Left ventricle myocardium inferior (tissue), 1 donor: Measurements from ENCODE around the gene RIC8A. TPM values are rescaled to one million over a fixed set of nuclear protein-coding genes. Genes with fewer than 3 reads are reported as not detected.
A peak's percentile ranks its signal among the peaks of the same experiment; 100 is the strongest.
"Not testable (repeated sequence)": the region's sequence is repeated elsewhere in the genome, so short reads cannot be mapped to it uniquely, and the experiment has no call there.

Experiments
- DNase-seq: peaks from one replicate; pipeline ENCODE4 v3.0.0-alpha.2; 2020
- H3K27ac ChIP-seq: fragments of 200-600 bp; replicated peaks from 2 replicates; pipeline ENCODE4 v1.8.0; 2021
- H3K27me3 ChIP-seq: fragments of 200-600 bp; 2 replicates; pipeline ENCODE4 v1.8.0; 2021; ENCODE audit warnings: low read depth
- H3K36me3 ChIP-seq: fragments of 200-600 bp; 2 replicates; pipeline ENCODE4 v1.8.0; 2021
- H3K4me1 ChIP-seq: fragments of 200-600 bp; 2 replicates; pipeline ENCODE4 v1.8.0; 2021
- H3K4me3 ChIP-seq: fragments of 200-600 bp; 2 replicates; pipeline ENCODE4 v1.8.0; 2021; ENCODE audit warnings: mild to moderate bottlenecking, moderate library complexity
- H3K9me3 ChIP-seq: fragments of 200-600 bp; replicated peaks from 2 replicates; pipeline ENCODE4 v1.8.0; 2021
- intact Hi-C: fragments of 100-400 bp; cut with micrococcal nuclease; formaldehyde crosslinking; loops from one replicate; pipeline ENCODE4 v1.11.0; 2022
- long read RNA-seq: library from polyadenylated mRNA; unstranded; transcript quantifications from one replicate; pipeline ENCODE4 v2.0.0, GENCODE V29; 2021
- total RNA-seq: library from RNA; stranded (reverse); fragmentation: NEBNext Ultra II Directional; extraction: Animal tissue kit (Norgen Biotek cat#: 25700); gene quantifications from one replicate; pipeline ENCODE4 v1.2.1, GENCODE V29; 2021
- TF ChIP-seq, protein P1 (sequence below): fragments of 200-600 bp; IDR thresholded peaks from 2 replicates; pipeline ENCODE4 v1.8.0; 2021; ENCODE audit warnings: antibody characterized with exemption, mild to moderate bottlenecking, borderline replicate concordance
- donor health status: DM: no; HTN: yes; CAD: no; lungs with severe emphysema.

RIC8A gene
- 46.1 TPM for total RNA-seq
- long read RNA-seq, transcript RIC8A-203 (10 exons, 3,703 nt), result major isoform, 91 of 123 reads
- long read RNA-seq, partial matches to known transcripts, result 9 of 123 reads
- long read RNA-seq, other reads (novel, unspliced or antisense), result 20 of 123 reads

GRCh38 chr11:207208-207862, at the start of gene RIC8A, which contains the start of gene BET1L:
TSS of gene RIC8A (plus strand) at chr11:207708. CDS start at chr11:208855, 1,147 bp downstream.
TSS of gene BET1L (minus strand) at chr11:207399. CDS start at chr11:207321, 78 bp downstream.
- peak within 1 kb of the TSS; percentile 100 for H3K27ac ChIP-seq
- peak within 1 kb of the TSS; percentile 95 for H3K4me3 ChIP-seq
- DNase-seq, result peak; percentile 95
- peaks cover 57% of the 10 kb centered on the region for H3K36me3 ChIP-seq
- no peaks in the 10 kb centered on the region for H3K27me3 ChIP-seq
- H3K9me3 ChIP-seq, result no peaks in the 10 kb centered on the region
- peaks cover 84% of the 10 kb centered on the region for H3K4me1 ChIP-seq
- intact Hi-C loops, result no loop called here
- TF ChIP-seq, protein P1, sequence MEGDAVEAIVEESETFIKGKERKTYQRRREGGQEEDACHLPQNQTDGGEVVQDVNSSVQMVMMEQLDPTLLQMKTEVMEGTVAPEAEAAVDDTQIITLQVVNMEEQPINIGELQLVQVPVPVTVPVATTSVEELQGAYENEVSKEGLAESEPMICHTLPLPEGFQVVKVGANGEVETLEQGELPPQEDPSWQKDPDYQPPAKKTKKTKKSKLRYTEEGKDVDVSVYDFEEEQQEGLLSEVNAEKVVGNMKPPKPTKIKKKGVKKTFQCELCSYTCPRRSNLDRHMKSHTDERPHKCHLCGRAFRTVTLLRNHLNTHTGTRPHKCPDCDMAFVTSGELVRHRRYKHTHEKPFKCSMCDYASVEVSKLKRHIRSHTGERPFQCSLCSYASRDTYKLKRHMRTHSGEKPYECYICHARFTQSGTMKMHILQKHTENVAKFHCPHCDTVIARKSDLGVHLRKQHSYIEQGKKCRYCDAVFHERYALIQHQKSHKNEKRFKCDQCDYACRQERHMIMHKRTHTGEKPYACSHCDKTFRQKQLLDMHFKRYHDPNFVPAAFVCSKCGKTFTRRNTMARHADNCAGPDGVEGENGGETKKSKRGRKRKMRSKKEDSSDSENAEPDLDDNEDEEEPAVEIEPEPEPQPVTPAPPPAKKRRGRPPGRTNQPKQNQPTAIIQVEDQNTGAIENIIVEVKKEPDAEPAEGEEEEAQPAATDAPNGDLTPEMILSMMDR, result no peak

- TF ChIP-seq, protein P1, result peak; percentile 54
- H3K4me1 ChIP-seq, H3K9me3 ChIP-seq, H3K4me3 ChIP-seq, H3K36me3 ChIP-seq, intact Hi-C loops, H3K27me3 ChIP-seq, DNase-seq, H3K27ac ChIP-seq: not testable (repeated sequence)
These were observed 27.3 kb upstream of the RIC8A start for GRCh38 chr11:180242-180641.

- H3K27ac ChIP-seq, H3K36me3 ChIP-seq, H3K4me3 ChIP-seq, H3K4me1 ChIP-seq, H3K27me3 ChIP-seq, DNase-seq, H3K9me3 ChIP-seq, intact Hi-C loops: not testable (repeated sequence)
These were observed 18.2 kb upstream of the RIC8A start for GRCh38 chr11:189200-189783.

- not testable (repeated sequence) for H3K27ac ChIP-seq
These were observed 17.6 kb upstream of the RIC8A start for GRCh38 chr11:189843-190311.

GRCh38 chr11:190546-190945, 17.0 kb upstream of the RIC8A start:
- H3K9me3 ChIP-seq, H3K27me3 ChIP-seq, H3K4me3 ChIP-seq, DNase-seq, intact Hi-C loops, H3K27ac ChIP-seq, H3K36me3 ChIP-seq, H3K4me1 ChIP-seq: not testable (repeated sequence)

More at GRCh38 chr11:189843-190311, 17.6 kb upstream of the RIC8A start:
- H3K36me3 ChIP-seq, H3K9me3 ChIP-seq, intact Hi-C loops, H3K27me3 ChIP-seq, H3K4me1 ChIP-seq, H3K4me3 ChIP-seq, DNase-seq: not testable (repeated sequence)

- not testable (repeated sequence) for DNase-seq
These were observed 15.7 kb upstream of the RIC8A start for GRCh38 chr11:191490-192478.

GRCh38 chr11:192674-193128, 14.8 kb upstream of the RIC8A start, which contains the start of gene SCGB1C1:
TSS of gene SCGB1C1 (plus strand) at chr11:193078. CDS start at chr11:193100, 22 bp downstream.
- H3K9me3 ChIP-seq, H3K36me3 ChIP-seq, H3K4me3 ChIP-seq, DNase-seq, intact Hi-C loops, H3K27ac ChIP-seq, H3K27me3 ChIP-seq, H3K4me1 ChIP-seq: not testable (repeated sequence)

More at GRCh38 chr11:191490-192478, 15.7 kb upstream of the RIC8A start:
- H3K4me1 ChIP-seq, H3K9me3 ChIP-seq, H3K36me3 ChIP-seq, intact Hi-C loops, H3K4me3 ChIP-seq, H3K27me3 ChIP-seq, H3K27ac ChIP-seq: not testable (repeated sequence)
- TF ChIP-seq, protein P1, result peak; percentile 61

DNA sequence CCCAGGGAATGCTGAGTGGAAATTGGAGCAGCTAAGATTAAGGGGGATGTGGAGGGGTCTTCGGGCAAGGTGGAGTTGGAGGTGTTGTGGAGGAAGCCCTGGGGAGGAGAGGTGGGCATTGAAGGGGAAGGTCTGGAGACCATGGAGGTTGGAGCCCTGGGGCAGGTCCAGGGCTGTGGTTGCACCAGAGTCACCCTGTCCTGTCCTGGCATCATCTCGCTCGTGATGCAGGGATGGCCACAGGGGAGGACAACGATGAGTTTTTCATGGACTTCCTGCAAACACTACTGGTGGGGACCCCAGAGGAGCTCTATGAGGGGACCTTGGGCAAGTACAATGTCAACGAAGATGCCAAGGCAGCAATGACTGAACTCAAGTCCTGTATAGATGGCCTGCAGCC, 14.0 kb upstream of the RIC8A start:
- DNase-seq, intact Hi-C loops, H3K27ac ChIP-seq, H3K4me1 ChIP-seq, H3K4me3 ChIP-seq, H3K36me3 ChIP-seq, H3K9me3 ChIP-seq, H3K27me3 ChIP-seq: not testable (repeated sequence)
